Endothelial cell of umbilical vein (primary cell): Measurements from ENCODE around the gene ITIH3.

Source experiments
- POLR2A ChIP-seq: IDR thresholded peaks from 2 replicates; pipeline ENCODE4 v1.6.1; 2012; ENCODE audit warnings: low read depth, mild to moderate bottlenecking, control low read depth, low read length
- TF ChIP-seq, protein P1 (sequence below), 2 donors: IDR thresholded peaks; 1 replicate in 1 of 2; 2 replicates in 1 of 2; pipeline ENCODE4 v1.5.1; 2011; ENCODE audit warnings: low read length in 2 of 2, mild to moderate bottlenecking in 2 of 2, moderate library complexity in 2 of 2, control low read depth in 1 of 2, inconsistent platforms in 1 of 2, low read depth in 1 of 2; ENCODE audit not compliant: insufficient read depth in 1 of 2; ENCODE audit errors: extremely low read depth in 1 of 2

DNA sequence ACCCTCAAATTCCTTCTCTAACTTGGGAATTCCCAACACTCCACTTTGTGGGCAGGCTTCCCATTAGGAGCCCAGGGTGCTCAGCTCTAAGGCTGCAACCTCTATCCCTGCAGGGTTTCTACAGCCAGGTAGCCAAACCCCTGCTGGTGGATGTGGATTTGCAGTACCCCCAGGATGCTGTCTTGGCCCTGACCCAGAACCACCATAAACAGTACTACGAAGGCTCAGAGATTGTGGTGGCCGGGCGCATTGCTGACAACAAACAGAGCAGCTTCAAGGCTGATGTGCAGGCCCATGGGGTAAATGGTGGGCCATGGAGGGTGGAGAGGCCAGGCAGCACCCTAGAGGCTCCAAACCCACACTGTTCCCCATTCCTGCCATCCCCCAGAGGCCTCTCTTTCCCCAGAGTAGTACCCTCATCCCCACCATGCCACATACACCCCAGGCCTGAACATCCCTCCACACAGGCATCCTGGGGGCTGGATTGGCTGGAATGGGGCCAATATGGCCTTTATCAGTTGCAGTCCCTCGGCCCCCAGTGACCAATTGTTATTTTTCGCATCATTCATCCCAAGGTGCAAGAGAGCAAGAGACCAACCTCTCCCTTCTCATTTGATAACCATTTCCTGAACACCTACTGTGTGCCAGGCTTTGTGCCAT, 9.5 kb upstream of the ITIH3 start:
- TF ChIP-seq, protein P1, sequence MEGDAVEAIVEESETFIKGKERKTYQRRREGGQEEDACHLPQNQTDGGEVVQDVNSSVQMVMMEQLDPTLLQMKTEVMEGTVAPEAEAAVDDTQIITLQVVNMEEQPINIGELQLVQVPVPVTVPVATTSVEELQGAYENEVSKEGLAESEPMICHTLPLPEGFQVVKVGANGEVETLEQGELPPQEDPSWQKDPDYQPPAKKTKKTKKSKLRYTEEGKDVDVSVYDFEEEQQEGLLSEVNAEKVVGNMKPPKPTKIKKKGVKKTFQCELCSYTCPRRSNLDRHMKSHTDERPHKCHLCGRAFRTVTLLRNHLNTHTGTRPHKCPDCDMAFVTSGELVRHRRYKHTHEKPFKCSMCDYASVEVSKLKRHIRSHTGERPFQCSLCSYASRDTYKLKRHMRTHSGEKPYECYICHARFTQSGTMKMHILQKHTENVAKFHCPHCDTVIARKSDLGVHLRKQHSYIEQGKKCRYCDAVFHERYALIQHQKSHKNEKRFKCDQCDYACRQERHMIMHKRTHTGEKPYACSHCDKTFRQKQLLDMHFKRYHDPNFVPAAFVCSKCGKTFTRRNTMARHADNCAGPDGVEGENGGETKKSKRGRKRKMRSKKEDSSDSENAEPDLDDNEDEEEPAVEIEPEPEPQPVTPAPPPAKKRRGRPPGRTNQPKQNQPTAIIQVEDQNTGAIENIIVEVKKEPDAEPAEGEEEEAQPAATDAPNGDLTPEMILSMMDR (IDR thresholded peaks at IDR 0.05; ENCODE audit: extremely low read depth in 1 of 2, insufficient read depth in 1 of 2, low read depth in 1 of 2, low read length in 2 of 2), result no peak
- no peak for TF ChIP-seq POLR2A
